Left renal pelvis (tissue), 4 donors: ENCODE results near the gene HMX2. TPM values are rescaled to one million over a fixed set of nuclear protein-coding genes. Genes with fewer than 3 reads are reported as not detected.
"Not testable (repeated sequence)": the region's sequence is repeated elsewhere in the genome, so short reads cannot be mapped to it uniquely, and the experiment has no call there.

Source experiments
- DNase-seq, 4 donors: peaks; one replicate each; pipeline ENCODE4 v3.0.0-alpha.2; 2013; ENCODE audit warnings: low read depth in 4 of 4, low spot score in 3 of 4
- polyA plus RNA-seq, 4 donors: library from polyadenylated mRNA; unstranded; fragments of 120-200 nt; gene quantifications; one replicate each; pipeline ENCODE4 v1.2.1, GENCODE V29; 2013; ENCODE audit not compliant: insufficient read length in 4 of 4

HMX2 gene
- polyA plus RNA-seq, 4 donors: 1.0 to 2.8 (median 1.3) TPM; not detected in 1

- DNase-seq: no peak
These were observed 2.5 kb downstream of the HMX2 start for GRCh38 chr10:123150271-123150985.

GRCh38 chr10:123150986-123151736 is 3.2 kb downstream of the HMX2 start:
- no peak for DNase-seq

- no peak for DNase-seq
These were observed 3.8 kb downstream of the HMX2 start for GRCh38 chr10:123151737-123152135.

- no peak for DNase-seq
These were observed 5.7 kb downstream of the HMX2 start for GRCh38 chr10:123153486-123154091.

- DNase-seq: peak; percentile 99
These were observed 6.3 kb downstream of the HMX2 start, which contains the start of gene BUB3 for GRCh38 chr10:123154092-123154710. Gene BUB3, plus strand, starts transcription at chr10:123154402. Its CDS starts 516 bp downstream, at chr10:123154918.

GRCh38 chr10:123154711-123155505 is 7.0 kb downstream of the HMX2 start:
- no peak for DNase-seq

GRCh38 chr10:123156078-123156477 is 8.1 kb downstream of the HMX2 start:
- DNase-seq: no peak

- DNase-seq: no peak
These were observed 9.3 kb downstream of the HMX2 start for GRCh38 chr10:123157210-123157609.

GRCh38 chr10:123158682-123159081 is 10.7 kb downstream of the HMX2 start:
- DNase-seq: no peak

- no peak for DNase-seq
These were observed 12.5 kb downstream of the HMX2 start for GRCh38 chr10:123160311-123160980.

GRCh38 chr10:123164319-123164718 is 16.4 kb downstream of the HMX2 start:
- DNase-seq: no peak

GRCh38 chr10:123165445-123166072 is 17.6 kb downstream of the HMX2 start:
- no peak for DNase-seq

- no peak for DNase-seq
These were observed 18.7 kb downstream of the HMX2 start for GRCh38 chr10:123166618-123167017.

- no peak for DNase-seq
These were observed 23.0 kb downstream of the HMX2 start for GRCh38 chr10:123170961-123171360.

- DNase-seq: not testable (repeated sequence)
These were observed 23.7 kb downstream of the HMX2 start for GRCh38 chr10:123171616-123172015.

- DNase-seq: no peak
These were observed 27.8 kb downstream of the HMX2 start for GRCh38 chr10:123175389-123176387.

- DNase-seq: not testable (repeated sequence)
These were observed 30.5 kb downstream of the HMX2 start for GRCh38 chr10:123178390-123178789.
